ENCODE results near the gene PRKRA.
"Not testable (repeated sequence)": the region's sequence is repeated elsewhere in the genome, so short reads cannot be mapped to it uniquely, and the experiment has no call there.

Gene PRKRA

DNA sequence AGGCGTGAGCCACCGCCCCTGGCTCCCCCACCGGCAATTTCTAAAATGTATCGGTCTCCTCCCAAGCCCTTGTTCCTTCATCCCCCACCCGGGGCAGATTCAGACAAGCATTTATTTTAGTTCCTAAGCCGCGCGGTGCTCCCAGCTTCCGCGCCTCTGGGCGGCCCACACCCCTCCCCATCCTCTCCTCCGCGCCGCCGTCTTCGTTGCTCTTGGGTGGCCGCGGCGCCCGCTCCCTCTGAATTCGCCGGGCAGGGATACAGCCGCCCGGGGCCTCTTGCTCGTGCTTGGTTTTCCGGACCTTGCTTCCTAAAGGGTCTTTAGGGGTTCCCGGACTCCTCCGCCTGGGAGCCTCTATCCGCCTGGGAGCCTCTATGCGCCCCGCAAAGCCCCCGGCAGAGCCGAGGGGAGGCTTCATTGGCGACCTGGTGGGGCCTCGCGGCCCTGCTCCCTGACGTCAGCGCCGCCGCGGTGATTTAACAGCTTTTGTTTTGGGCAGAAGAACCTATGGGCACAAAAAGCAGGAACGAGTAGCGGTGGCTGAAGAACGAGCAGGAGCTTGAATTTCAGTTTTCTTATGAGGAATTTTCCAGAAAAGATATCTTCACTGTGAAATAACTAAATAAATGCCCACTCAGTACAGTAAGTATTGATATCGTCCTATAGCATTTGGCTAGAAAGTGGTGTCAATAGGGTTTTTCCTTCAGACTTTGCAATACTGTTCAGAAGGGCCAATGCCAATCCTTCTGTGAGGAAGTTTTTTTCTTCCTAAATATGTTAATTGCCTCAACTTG is 37.3 kb downstream of the PRKRA start:
- FAIRE-seq = no peak

GRCh38 chr2:178412453-178412852 is 38.5 kb downstream of the PRKRA start:
- not testable (repeated sequence) for FAIRE-seq

DNA sequence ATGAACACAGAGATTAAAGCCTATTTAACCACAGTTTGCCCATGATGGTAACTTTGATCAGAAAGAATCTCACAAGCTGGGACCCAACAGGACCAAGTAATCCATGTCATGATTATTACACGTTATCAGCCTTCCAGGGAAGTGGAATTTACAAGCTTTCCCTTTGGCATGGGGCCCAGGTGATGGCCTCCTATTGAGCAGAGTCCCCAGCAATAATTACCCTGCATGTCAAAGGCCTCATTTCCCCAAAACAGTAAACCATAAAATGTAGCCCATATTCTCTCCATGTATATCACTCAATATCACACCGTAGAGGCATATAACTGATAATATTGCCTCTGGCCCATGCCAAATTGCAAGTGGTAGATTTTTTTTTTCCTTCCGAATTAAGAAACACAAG is 38.9 kb downstream of the PRKRA start:
- no peak for FAIRE-seq

DNA sequence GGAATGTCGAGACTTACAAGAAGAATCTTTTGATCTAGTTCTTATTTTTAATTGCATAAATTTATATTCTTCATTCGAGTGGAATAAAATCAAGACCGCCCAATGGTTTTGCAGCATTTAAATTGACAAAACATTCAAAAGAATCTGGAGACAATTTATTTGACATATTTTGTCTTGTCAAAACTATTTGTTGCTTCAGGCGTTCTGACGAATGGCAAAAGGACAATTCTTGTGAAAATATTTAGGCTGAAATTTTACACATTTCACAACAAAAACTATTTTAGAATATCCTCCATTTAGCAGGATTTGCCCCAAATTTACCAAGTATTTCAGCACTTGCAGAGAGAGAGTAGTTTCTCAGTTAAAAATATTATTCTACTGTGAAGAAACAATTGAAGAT is 41.7 kb downstream of the PRKRA start:
- FAIRE-seq = no peak

- FAIRE-seq = no peak
These were observed 46.6 kb downstream of the PRKRA start for GRCh38 chr2:178404368-178404767.

- no peak for FAIRE-seq
These were observed 47.2 kb downstream of the PRKRA start for GRCh38 chr2:178403671-178404306.

DNA sequence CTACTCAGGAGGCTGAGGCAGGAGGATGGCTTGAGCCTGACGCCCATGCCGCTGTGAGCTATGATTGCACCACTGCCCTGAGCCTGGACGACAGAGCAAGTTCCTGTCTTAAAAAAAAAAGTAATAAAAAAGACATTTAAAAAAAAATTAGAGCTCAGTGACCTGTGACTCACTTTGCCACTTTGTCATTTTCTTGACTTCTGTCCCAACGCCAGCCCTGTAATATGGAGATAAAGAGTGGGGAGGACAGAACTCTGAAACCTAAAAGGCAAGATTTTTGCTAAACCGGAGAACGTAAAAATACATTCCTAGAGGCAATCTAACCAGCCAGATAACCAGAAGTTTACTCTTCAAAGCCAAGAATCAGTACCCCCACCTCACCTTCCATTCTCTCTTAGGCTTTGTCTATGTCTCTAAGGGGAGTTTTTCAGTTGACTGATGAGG is 49.0 kb downstream of the PRKRA start:
- no peak for FAIRE-seq

DNA sequence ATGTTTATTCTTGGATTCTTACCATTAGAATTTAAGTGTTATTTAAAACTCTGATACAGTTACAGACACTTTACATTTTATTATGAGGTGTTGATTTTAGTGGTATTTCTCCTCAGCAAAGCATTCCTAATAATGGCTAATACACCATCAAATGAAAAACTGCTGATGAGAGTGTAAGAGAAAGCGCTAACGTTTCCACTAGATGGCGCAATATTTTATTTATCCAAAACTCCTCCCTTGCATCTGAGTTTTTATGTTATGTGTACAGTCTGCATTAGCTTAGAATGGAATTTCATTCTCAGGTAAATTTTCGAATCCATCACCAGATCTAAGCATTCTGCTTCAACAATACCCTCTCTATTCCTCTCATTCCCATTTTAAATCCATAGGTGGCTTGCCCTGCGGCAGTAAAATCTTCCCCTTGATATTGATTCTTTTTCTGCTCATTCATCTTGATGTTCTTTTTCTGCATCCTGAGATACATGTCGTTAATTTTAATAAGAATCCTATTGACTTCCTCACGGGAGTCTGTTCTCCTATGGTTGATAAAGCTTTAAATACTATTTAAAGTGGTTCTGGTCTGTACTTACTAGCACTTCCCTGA is 53.9 kb downstream of the PRKRA start:
- FAIRE-seq = peak; percentile 86

GRCh38 chr2:178395941-178396570 is 54.9 kb downstream of the PRKRA start:
- FAIRE-seq = no peak

GRCh38 chr2:178395295-178395694 is 55.7 kb downstream of the PRKRA start:
- no peak for FAIRE-seq

- FAIRE-seq = no peak
These were observed 56.1 kb downstream of the PRKRA start for GRCh38 chr2:178394859-178395258.

DNA sequence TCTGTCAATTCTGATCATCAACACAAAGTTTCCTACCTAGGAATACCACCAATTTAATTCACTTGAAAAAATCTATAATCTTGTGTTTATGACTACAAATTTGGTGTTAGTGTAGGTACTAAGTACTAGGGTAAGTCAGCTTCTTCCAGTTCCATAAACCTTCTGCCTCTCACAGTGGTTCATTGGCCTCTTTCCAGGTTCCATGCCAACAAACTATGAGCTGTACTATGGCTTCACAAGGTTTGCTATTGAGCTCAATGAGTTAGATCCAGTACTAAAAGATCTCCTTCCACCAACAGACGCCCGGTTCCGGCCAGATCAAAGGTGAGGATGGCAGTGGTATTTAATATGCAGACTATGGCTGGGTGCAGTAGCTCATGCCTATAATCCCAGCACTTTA is 58.8 kb downstream of the PRKRA start:
- FAIRE-seq = no peak

- FAIRE-seq = no peak
These were observed 59.3 kb downstream of the PRKRA start for GRCh38 chr2:178391701-178392100.

- FAIRE-seq = no peak
These were observed 62.7 kb downstream of the PRKRA start for GRCh38 chr2:178388287-178388686.

DNA sequence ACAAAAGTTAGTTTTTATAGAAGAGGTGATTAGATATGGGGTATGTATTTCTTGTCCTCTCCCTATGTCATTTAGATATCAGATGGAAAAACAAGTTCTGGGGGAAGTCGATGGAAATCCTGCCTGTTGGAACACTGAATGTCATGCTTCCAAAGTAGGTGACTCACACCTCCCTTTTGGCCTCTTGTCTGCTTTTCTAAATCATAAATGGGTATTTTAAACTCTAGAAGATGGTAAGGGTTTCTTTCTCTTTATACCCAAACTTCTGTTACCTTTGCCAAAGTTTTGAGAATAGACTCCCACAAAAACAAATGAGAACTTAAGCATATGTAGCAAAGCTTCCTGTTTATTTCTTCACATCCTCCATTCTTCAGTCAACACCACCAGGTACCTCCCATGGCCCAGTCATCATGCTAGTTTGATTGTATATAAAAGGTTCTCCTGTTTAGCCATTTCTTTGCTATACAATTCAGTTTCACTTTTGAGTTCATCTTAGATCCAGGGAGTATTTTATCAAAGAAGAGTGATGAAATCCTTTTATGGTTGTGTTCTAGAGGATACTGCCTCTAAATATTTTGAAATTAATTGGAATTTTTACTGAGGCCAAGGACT is 63.9 kb downstream of the PRKRA start:
- FAIRE-seq = no peak

- no peak for FAIRE-seq
These were observed 65.3 kb downstream of the PRKRA start for GRCh38 chr2:178385595-178386148.

GRCh38 chr2:178383718-178384117 is 67.3 kb downstream of the PRKRA start:
- FAIRE-seq = no peak

Data from endometrium (tissue), 2 donors.